Thoracic aorta (tissue), 2 donors: ENCODE results near the gene CNPPD1. TPM values are rescaled to one million over a fixed set of nuclear protein-coding genes. Genes with fewer than 3 reads are reported as not detected.
A peak's percentile ranks its signal among the peaks of the same experiment; 100 is the strongest.

Experiments used
- ATAC-seq: fragments of 150-250 bp; one replicate; pipeline ENCODE4 v1.8.0; 2017; ENCODE audit warnings: low read depth; ENCODE audit not compliant: insufficient number of reproducible peaks, low FRiP score
- DNase-seq: peaks from one replicate; pipeline ENCODE4 v3.0.0-alpha.2; 2020; ENCODE audit warnings: low spot score
- H3K27ac ChIP-seq, 2 donors: fragments of 200-600 bp; sonication (generic); 1 replicate in 1 of 2; 2 replicates in 1 of 2; pipeline ENCODE4 v1.5.1; 2016; ENCODE audit warnings: mild to moderate bottlenecking in 2 of 2, moderate library complexity in 2 of 2
- H3K27me3 ChIP-seq: fragments of 200-600 bp; sonication (generic); replicated peaks from 2 replicates; pipeline ENCODE4 v1.6.0; 2016; ENCODE audit warnings: mild to moderate bottlenecking; ENCODE audit not compliant: insufficient read depth
- H3K36me3 ChIP-seq: fragments of 200-600 bp; sonication (generic); one replicate; pipeline ENCODE4 v1.5.1; 2016
- H3K4me1 ChIP-seq, 2 donors: fragments of 200-600 bp; sonication (generic); 1 replicate in 1 of 2; 2 replicates in 1 of 2; pipeline versions ENCODE4 v1.5.1 to v1.6.0; 2016; ENCODE audit warnings: low read depth in 2 of 2, mild to moderate bottlenecking in 1 of 2; ENCODE audit not compliant: control insufficient read depth in 1 of 2
- H3K4me3 ChIP-seq: fragments of 200-600 bp; sonication (generic); 2 replicates; pipeline ENCODE4 v1.5.1; 2016; ENCODE audit warnings: mild to moderate bottlenecking
- H3K9me3 ChIP-seq: fragments of 200-600 bp; sonication (generic); 2 replicates; pipeline ENCODE4 v1.5.1; 2016
- CTCF ChIP-seq: fragments of 200-600 bp; sonication (generic); IDR thresholded peaks from one replicate; pipeline ENCODE4 v1.5.1; 2019; ENCODE audit warnings: antibody characterized with exemption
- total RNA-seq, 2 donors: library from RNA; depleted of rRNA; stranded (reverse); fragments of >200 nt; gene quantifications; one replicate each; pipeline versions ENCODE4 v1.1.0 to v1.2.3, GENCODE V29; 2016

Gene CNPPD1
- total RNA-seq, 2 donors from 2014 or later: 31.9 to 51.0 TPM

DNA sequence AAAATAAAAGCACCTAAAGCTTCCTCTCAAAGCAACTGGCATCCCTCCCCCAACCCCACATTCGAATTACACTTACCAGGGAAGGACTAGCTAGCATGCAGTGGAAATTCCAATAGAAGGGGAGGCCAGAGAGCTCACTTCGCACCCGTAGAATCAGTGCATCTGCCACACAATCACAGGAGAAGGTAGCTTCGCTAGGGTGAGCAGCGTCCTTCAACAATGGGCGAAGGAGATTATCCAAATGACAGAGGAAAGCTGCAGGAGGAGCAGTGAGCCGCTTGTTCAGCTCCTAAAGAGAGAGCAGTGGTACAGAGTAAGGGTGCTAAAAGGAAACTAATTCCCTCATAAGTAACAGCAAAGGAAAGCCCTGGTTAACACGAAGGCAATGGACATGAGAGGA lies 19.3 kb downstream of the CNPPD1 start:
- ATAC-seq (no peak), DNase-seq (no peak)
- TF ChIP-seq CTCF: no peak
- Histone ChIP-seq H3K36me3 (no peaks in the 10 kb centered on the region), H3K27ac (no peak overlapping the region), H3K27me3 (no peaks in the 10 kb centered on the region), H3K4me3 (no peak overlapping the region), H3K9me3 (no peaks in the 10 kb centered on the region), H3K4me1 (peaks cover 4 to 5% of the 10 kb centered on the region in 2 donors)

DNA sequence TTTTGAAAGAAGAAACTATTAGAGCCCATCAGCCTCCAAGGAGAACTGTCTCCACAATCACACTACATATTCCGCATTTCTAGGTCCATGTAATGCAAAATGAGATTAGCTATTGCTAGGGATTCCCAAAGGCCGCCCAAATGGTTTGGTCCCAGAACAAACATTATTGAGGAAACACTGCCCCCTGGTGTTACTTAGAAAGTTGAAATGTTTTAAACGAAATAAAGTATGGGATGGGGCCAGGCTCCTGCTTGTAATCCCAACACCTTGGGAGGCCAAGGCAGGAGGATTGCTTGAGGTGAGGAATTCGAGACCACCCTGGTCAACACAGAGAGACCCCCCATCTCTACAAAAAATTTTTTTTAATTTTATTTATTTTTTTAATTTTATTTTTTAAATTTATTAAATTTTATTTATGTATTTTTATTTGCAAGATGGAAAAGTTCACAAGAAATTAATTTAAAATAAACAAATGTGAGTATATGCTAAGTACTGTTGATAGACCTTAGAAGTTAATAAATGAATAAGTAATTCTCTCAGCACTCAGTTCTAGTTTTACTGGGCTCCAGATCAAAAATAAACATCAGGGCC lies 21.6 kb downstream of the CNPPD1 start:
- Histone ChIP-seq H3K27me3 (no peaks in the 10 kb centered on the region), H3K36me3 (no peaks in the 10 kb centered on the region), H3K9me3 (no peaks in the 10 kb centered on the region), H3K27ac (no peak overlapping the region), H3K4me3 (no peak overlapping the region), H3K4me1 (peaks cover 4 to 5% of the 10 kb centered on the region in 2 donors)
- ATAC-seq (no peak), DNase-seq (no peak)
- TF ChIP-seq CTCF: peak; percentile 51

GRCh38 chr2:219149667-219150066 lies 27.1 kb downstream of the CNPPD1 start:
- Histone ChIP-seq H3K27me3 (no peaks in the 10 kb centered on the region), H3K4me1 (no peaks in the 10 kb centered on the region), H3K36me3 (peaks cover 12% of the 10 kb centered on the region), H3K4me3 (no peak overlapping the region), H3K27ac (no peak overlapping the region), H3K9me3 (no peaks in the 10 kb centered on the region)
- DNase-seq (no peak), ATAC-seq (no peak)
- TF ChIP-seq CTCF: no peak

- ATAC-seq: peak; percentile 60
- no peak overlapping the region for H3K4me3 ChIP-seq
- no peaks in the 10 kb centered on the region for H3K27me3 ChIP-seq
- peak overlapping the region in 1 of 2 donors; percentile 10 for H3K27ac ChIP-seq
- DNase-seq: peak; percentile 22
- peaks cover 3% of the 10 kb centered on the region for H3K36me3 ChIP-seq
- no peaks in the 10 kb centered on the region for H3K9me3 ChIP-seq
- H3K4me1 ChIP-seq: peaks cover 0 to 11% of the 10 kb centered on the region in 2 donors
- no peak for TF ChIP-seq CTCF
These were observed 34.4 kb downstream of the CNPPD1 start for GRCh38 chr2:219142329-219142728.

DNA sequence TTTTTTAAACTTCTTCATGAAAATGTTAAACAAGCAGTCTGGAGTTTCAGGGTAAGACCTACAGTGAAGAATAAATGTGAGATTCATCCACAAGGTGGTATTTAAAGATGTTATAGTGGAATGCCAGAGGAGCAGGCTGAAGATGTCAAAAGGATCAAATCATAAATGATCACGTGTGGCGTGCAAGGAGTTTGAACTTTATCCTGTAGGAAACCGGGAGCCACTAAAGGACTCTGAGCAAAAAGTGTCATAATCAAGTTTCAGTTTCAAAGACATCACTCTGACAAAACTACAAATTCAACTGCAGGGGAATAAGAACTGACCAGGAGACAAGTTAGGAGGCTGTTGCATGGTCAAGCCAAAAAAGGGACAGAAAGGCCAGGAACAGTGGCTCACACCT lies 36.0 kb downstream of the CNPPD1 start:
- DNase-seq: no peak
- no peaks in the 10 kb centered on the region for H3K27me3 ChIP-seq
- no peak for ATAC-seq
- TF ChIP-seq CTCF: no peak
- H3K27ac ChIP-seq: no peak overlapping the region
- H3K4me1 ChIP-seq: peaks cover 0 to 11% of the 10 kb centered on the region in 2 donors
- peaks cover 3% of the 10 kb centered on the region for H3K36me3 ChIP-seq
- no peak overlapping the region for H3K4me3 ChIP-seq
- no peaks in the 10 kb centered on the region for H3K9me3 ChIP-seq
